ENCODE results near the gene AGTPBP1.
"Not testable (repeated sequence)": the region's sequence is repeated elsewhere in the genome, so short reads cannot be mapped to it uniquely, and the experiment has no call there.

AGTPBP1 gene

DNA sequence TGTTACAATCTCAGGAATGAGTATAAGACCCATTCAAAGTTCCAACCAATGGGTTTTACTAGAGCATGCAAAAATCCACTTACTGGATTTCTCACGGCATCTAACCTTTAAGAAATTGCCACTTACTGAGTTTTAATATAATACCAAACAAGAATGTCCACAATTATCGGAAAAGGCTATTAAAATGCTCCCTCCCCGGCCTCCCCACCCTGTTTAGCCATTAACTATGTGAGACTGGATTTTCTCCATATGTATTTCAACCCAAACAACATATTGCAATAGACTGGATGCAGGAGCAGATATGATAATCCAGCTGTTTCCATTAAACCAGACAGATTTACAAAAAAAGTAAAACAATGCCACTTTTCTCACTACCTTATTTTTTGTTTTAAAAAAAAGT is 4.1 kb downstream of the AGTPBP1 start:
- no peak overlapping the region for H3K4me3 ChIP-seq (ENCODE audit: low read depth, low read length)
- TF ChIP-seq, protein P1, sequence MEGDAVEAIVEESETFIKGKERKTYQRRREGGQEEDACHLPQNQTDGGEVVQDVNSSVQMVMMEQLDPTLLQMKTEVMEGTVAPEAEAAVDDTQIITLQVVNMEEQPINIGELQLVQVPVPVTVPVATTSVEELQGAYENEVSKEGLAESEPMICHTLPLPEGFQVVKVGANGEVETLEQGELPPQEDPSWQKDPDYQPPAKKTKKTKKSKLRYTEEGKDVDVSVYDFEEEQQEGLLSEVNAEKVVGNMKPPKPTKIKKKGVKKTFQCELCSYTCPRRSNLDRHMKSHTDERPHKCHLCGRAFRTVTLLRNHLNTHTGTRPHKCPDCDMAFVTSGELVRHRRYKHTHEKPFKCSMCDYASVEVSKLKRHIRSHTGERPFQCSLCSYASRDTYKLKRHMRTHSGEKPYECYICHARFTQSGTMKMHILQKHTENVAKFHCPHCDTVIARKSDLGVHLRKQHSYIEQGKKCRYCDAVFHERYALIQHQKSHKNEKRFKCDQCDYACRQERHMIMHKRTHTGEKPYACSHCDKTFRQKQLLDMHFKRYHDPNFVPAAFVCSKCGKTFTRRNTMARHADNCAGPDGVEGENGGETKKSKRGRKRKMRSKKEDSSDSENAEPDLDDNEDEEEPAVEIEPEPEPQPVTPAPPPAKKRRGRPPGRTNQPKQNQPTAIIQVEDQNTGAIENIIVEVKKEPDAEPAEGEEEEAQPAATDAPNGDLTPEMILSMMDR (IDR thresholded peaks at IDR 0.05; ENCODE audit: low read depth, low read length) = no peak
- in situ Hi-C loops (cut with HindIII; ENCODE audit: low sequenced_read_pairs) = no loop called here

DNA sequence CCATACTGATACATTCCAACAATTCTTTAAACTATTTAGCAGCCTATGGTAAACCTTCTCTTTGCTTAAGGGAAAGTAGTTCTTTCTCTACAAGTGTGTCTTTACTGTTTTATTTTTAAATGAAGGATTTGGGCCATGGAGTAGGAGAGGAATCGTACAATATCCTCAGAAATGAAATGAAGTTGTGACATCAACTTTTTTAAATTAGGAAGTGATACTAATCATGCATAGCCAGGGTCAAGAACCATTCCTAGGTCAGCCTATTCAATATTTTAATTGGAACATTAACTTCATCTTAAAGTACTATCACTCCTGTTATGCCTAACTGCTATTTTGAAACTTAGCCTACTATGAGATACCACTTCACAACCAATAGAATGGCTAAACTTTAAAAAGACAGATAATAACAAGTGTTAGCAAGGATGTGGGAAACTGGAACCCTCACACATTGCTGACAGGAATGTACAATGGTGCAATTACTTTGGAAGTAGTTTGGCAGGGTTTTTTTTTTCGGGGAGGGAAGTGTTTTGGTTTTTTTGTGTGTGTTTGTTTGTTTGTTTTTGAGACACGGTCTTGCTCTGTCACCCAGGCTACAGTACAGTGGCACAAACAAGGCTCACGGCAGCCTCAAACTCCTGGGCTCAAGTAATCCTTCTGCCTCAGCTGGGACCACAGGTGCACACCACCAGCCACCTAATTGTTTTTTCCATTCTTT is 10.7 kb downstream of the AGTPBP1 start:
- TF ChIP-seq, protein P1 (IDR thresholded peaks at IDR 0.05; ENCODE audit: low read depth, low read length) = no peak
- in situ Hi-C loops (cut with HindIII; ENCODE audit: low sequenced_read_pairs) = no loop called here
- no peak for DNase-seq (ENCODE audit: low read depth, low spot score)
- no peak overlapping the region for H3K4me3 ChIP-seq (ENCODE audit: low read depth, low read length)

More for the DNA sequence above, 4.1 kb downstream of the AGTPBP1 start:
- DNase-seq (ENCODE audit: low read depth, low spot score) = no peak

DNA sequence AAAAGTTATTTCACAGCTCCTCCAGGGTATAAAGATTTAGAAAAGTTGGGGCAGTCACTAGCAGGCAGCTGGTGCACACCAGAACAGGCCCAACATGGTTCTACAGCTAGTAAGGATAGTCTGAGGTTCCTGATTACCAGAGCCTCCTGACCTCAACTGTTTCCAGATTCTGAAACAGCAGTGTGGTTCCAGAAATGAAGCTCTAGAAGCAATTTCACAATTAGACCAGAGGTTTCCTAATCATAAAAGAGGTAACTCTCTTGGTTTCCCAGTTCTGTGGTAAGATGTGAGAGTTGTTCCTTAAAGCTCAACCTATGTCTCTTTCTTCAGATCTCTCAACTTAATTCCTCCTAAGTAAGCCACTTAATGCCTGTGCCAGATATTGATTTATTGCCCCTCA is 11.9 kb downstream of the AGTPBP1 start:
- in situ Hi-C loops (cut with HindIII; ENCODE audit: low sequenced_read_pairs) = no loop called here
- no peak overlapping the region for H3K4me3 ChIP-seq (ENCODE audit: low read depth, low read length)
- no peak for DNase-seq (ENCODE audit: low read depth, low spot score)
- TF ChIP-seq, protein P1 (IDR thresholded peaks at IDR 0.05; ENCODE audit: low read depth, low read length) = no peak

DNA sequence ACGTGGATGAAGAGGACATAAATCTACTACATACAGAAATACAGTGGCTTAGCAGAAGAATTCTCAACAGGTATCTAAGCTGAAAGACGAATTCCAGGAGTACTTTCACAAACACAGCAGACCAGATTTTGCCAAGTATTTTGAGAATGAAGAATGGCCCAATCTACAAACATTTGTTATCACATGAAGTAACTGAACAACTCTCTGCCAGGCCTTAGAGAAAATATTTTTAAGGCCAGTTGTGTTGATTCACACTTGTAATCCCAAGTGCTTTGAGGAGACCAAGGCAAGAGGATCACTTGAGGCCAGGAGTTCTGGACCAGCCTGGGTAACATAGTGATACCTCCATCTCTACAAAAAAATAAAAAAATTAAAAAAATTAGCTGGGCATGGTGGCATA is 14.3 kb downstream of the AGTPBP1 start:
- in situ Hi-C loops (cut with HindIII; ENCODE audit: low sequenced_read_pairs) = no loop called here
- no peak for DNase-seq (ENCODE audit: low read depth, low spot score)
- TF ChIP-seq, protein P1 (IDR thresholded peaks at IDR 0.05; ENCODE audit: low read depth, low read length) = no peak
- H3K4me3 ChIP-seq (ENCODE audit: low read depth, low read length) = no peak overlapping the region

DNA sequence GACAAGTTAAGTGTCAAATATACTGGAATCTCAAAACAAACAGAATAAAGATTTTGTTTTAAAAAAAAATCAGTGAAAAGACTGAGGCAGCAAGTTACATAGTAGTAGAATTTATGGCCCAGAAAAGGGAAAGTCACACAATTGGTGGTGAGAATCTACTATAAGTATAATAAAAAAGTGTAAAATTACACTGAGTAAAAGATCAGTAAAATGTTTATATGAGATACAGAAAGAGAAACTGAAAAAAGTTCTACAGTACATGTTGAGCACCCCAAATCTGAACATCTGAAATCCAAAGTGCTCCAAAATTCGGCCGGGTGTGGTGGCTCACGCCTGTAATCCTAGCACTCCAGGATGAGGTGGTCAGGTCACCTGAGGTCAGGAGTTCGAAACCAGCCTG is 15.0 kb downstream of the AGTPBP1 start:
- in situ Hi-C loops (cut with HindIII; ENCODE audit: low sequenced_read_pairs) = no loop called here
- no peak for DNase-seq (ENCODE audit: low read depth, low spot score)

DNA sequence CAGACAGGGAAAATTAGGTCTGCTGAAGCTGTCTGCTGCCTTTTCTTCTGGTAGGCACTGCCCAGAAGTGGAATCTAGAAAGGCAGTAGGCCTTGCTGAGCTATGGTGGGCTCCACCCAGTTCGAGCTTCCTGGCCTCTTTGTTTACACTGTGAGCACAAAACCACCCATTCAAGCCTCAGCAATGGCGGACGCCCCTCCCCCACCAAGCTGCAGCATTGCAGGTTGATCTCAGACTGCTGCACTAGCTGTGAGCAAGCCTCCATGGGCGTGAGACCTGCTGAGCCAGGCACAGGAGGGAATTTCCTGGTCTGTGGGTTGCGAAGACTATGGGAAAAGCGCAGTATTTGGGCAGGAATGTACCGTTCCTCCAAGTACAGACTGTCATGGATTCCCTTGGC is 18.5 kb downstream of the AGTPBP1 start:
- in situ Hi-C loops (cut with HindIII; ENCODE audit: low sequenced_read_pairs) = no loop called here
- no peak overlapping the region for H3K4me3 ChIP-seq (ENCODE audit: low read depth, low read length)
- TF ChIP-seq, protein P1 (IDR thresholded peaks at IDR 0.05; ENCODE audit: low read depth, low read length) = no peak
- DNase-seq (ENCODE audit: low read depth, low spot score) = peak; percentile 45

More for the DNA sequence above, 15.0 kb downstream of the AGTPBP1 start:
- no peak overlapping the region for H3K4me3 ChIP-seq (ENCODE audit: low read depth, low read length)
- TF ChIP-seq, protein P1 (IDR thresholded peaks at IDR 0.05; ENCODE audit: low read depth, low read length) = no peak

DNA sequence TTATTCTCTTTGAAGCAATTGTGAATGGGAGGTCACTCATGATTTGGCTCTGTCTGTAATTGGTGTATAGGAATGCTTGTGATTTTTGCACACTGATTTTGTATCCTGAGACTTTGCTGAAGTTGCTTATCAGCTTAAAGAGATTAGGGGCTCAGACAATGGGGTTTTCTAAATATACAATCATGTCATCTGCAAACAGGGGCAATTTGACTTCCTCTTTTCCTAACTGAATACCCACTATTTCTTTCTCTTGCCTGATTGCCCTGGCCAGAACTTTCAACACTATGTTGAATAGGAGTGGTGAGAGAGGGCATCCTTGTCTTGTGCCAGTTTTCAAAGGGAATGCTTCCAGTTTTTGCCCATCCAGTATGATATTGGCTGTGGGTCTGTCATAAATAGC is 22.3 kb downstream of the AGTPBP1 start:
- in situ Hi-C loops (cut with HindIII; ENCODE audit: low sequenced_read_pairs); DNase-seq (ENCODE audit: low read depth, low spot score); H3K4me3 ChIP-seq (ENCODE audit: low read depth, low read length): not testable (repeated sequence)

DNA sequence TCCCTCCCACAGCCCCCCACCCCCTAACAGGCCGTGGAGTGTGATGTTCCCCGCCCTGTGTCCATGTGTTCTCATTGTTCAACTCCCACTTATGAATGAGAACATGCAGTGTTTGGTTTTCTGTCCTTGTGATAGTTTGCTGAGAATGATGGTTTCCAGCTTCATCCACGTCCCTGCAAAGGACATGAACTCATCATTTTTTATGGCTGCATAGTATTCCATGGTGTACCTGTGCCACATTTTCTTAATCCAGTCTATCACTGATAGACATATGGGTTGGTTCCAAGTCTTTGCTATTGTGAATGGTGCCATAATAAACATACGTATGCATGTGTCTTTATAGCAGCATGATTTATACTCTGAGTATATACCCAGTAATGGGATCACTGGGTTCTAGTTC is 23.9 kb downstream of the AGTPBP1 start:
- DNase-seq (ENCODE audit: low read depth, low spot score) = not testable (repeated sequence)

More for the DNA sequence above, 23.9 kb downstream of the AGTPBP1 start:
- H3K4me3 ChIP-seq (ENCODE audit: low read depth, low read length); in situ Hi-C loops (cut with HindIII; ENCODE audit: low sequenced_read_pairs): not testable (repeated sequence)
